Colonic mucosa (tissue), 4 donors: Measurements from ENCODE around the gene MFAP4. TPM values are rescaled to one million over a fixed set of nuclear protein-coding genes. Genes with fewer than 3 reads are reported as not detected.
A peak's percentile ranks its signal among the peaks of the same experiment; 100 is the strongest.

Experiments used
- DNase-seq: peaks from one replicate; pipeline ENCODE4 v3.0.0-alpha.2; 2020
- H3K27ac ChIP-seq: fragments of 200-600 bp; one replicate; pipeline ENCODE4 v1.8.0; 2021
- H3K27me3 ChIP-seq: fragments of 200-600 bp; one replicate; pipeline ENCODE4 v1.8.0; 2021
- H3K36me3 ChIP-seq: fragments of 200-600 bp; one replicate; pipeline ENCODE4 v1.8.0; 2021
- H3K4me1 ChIP-seq: fragments of 200-600 bp; one replicate; pipeline ENCODE4 v1.8.0; 2021; ENCODE audit warnings: mild to moderate bottlenecking
- H3K4me3 ChIP-seq: fragments of 200-600 bp; one replicate; pipeline ENCODE4 v1.8.0; 2021
- H3K9ac ChIP-seq, 2 donors: one replicate each; pipeline ENCODE4 v1.7.0; 2013; ENCODE audit warnings: control low read depth in 2 of 2, low read depth in 2 of 2, low read length in 2 of 2
- H3K9me3 ChIP-seq: fragments of 200-600 bp; one replicate; pipeline ENCODE4 v1.8.0; 2021
- intact Hi-C: fragments of 100-400 bp; cut with DNase I; formaldehyde crosslinking; loops from one replicate; pipeline ENCODE4 v1.14.1; 2022
- total RNA-seq, 2 donors: library from RNA; stranded (reverse); fragmentation: NEBNext Ultra II Directional in 1 of 2; extraction: Animal tissue kit (Norgen Biotek cat#: 25700) in 1 of 2; gene quantifications; one replicate each; pipeline ENCODE4 v1.2.1, GENCODE V29; 2021
- TF ChIP-seq, protein P1 (sequence below): fragments of 200-600 bp; IDR thresholded peaks from one replicate; pipeline ENCODE4 v1.8.0; 2022; ENCODE audit warnings: antibody characterized with exemption, mild to moderate bottlenecking
- donor health status: healthy.
- donor health status: DM: no; HTN: no; CAD: no.
- donor health status: DM: no; HTN: no; CAD: no.

The MFAP4 gene
- total RNA-seq, 2 donors from 2014 or later = 22.2 to 56.0 TPM

DNA sequence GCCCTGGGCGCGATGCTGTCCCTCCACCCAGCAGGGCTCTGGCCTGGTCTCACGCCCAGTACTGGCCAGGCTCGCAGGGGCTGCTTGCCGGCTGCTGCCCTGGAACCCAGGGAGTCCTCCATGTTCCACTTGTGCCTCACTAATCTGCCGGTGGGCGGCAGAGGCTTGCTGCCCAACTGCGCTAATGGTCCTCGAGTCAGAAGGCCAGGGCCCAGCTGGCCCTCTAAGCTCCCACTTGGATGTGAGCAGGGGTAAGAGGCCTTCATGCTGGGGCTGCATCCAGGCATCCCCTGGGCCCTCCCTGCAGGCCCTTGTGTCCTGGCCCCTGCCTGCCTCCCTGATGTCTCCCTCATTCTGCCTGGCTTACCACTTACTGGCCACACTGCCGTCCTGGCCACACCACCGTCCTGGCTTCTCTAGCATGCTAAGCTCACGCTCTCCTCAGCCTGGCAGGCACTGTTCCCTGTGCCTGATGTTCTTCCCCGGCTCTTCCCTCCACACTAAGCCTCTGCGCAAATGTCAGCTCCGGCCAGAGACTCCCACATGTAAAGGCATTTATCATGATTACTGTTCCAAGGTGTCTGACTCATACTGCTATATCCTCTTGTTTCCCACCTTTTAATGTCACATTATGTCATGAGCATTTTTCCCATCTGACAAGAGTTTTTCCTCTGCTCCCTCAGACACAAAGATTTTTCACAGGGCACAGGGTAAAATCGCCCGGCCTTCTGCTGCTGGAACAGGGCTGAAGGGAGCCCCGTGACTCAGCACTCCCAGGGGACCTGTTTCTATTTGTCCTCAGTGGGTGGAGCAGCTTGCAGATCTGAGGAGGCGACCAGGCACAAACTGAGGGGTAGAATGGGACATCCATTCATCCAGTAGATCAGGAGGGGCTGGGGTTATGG, 40.4 kb downstream of the MFAP4 start:
- H3K9me3 ChIP-seq = no peaks in the 10 kb centered on the region
- H3K4me3 ChIP-seq = no peak overlapping the region
- no peaks in the 10 kb centered on the region for H3K4me1 ChIP-seq
- no peaks in the 10 kb centered on the region for H3K36me3 ChIP-seq
- TF ChIP-seq, protein P1, sequence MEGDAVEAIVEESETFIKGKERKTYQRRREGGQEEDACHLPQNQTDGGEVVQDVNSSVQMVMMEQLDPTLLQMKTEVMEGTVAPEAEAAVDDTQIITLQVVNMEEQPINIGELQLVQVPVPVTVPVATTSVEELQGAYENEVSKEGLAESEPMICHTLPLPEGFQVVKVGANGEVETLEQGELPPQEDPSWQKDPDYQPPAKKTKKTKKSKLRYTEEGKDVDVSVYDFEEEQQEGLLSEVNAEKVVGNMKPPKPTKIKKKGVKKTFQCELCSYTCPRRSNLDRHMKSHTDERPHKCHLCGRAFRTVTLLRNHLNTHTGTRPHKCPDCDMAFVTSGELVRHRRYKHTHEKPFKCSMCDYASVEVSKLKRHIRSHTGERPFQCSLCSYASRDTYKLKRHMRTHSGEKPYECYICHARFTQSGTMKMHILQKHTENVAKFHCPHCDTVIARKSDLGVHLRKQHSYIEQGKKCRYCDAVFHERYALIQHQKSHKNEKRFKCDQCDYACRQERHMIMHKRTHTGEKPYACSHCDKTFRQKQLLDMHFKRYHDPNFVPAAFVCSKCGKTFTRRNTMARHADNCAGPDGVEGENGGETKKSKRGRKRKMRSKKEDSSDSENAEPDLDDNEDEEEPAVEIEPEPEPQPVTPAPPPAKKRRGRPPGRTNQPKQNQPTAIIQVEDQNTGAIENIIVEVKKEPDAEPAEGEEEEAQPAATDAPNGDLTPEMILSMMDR = no peak
- H3K27ac ChIP-seq = peak overlapping the region; percentile 10
- peak; percentile 48 for DNase-seq
- H3K27me3 ChIP-seq = no peaks in the 10 kb centered on the region
- H3K9ac ChIP-seq = peak overlapping the region in 1 of 2 donors; percentile 9
- intact Hi-C loops = no loop called here

DNA sequence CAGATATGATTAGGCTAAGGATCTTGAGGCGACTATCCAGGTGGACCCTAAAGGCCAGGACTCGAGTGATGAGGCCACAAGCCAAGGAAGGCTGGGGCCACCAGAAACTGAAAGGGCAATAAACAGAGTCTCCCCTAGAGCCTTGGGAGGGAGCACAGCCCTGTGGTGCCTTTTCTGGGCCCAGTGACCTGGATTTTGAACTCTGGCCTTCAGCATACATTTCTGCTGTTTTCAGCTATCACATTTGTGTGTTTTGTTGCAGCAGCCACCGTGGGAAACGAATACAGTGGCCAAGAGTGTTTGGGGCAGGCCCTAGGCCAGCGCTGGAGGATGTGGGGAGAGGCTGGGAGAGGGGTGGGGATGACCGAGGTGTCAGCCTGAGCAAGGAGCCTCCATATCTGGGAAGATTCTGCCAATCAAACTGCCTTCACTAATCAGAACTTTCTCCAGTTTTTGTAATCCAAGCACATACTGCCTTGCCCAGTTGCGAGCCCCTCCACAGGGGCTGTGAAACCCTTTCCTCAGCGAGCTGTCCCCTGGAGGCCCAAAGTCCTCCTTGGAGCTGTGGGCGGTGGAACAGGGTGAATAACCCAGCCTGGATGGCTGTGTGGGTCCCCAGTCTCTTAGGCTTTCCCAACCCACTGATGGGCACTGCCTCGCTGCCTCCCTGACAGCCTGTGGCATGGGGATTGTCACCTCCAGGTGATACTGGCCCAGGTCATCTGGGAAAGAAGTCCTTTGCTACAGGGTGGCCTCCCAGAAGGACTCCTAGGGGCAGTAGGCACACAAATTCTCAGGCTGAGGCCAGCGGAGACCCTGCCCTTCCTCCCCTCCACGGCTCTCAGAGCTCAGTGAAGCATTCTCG, 41.3 kb downstream of the MFAP4 start:
- H3K4me1 ChIP-seq = no peaks in the 10 kb centered on the region
- no peak for DNase-seq
- TF ChIP-seq, protein P1 = no peak
- H3K9me3 ChIP-seq = no peaks in the 10 kb centered on the region
- intact Hi-C loops = no loop called here
- no peaks in the 10 kb centered on the region for H3K36me3 ChIP-seq
- H3K27me3 ChIP-seq = no peaks in the 10 kb centered on the region
- no peak overlapping the region for H3K4me3 ChIP-seq
- peak overlapping the region; percentile 10 for H3K27ac ChIP-seq
- H3K9ac ChIP-seq = peak overlapping the region in 1 of 2 donors; percentile 9

DNA sequence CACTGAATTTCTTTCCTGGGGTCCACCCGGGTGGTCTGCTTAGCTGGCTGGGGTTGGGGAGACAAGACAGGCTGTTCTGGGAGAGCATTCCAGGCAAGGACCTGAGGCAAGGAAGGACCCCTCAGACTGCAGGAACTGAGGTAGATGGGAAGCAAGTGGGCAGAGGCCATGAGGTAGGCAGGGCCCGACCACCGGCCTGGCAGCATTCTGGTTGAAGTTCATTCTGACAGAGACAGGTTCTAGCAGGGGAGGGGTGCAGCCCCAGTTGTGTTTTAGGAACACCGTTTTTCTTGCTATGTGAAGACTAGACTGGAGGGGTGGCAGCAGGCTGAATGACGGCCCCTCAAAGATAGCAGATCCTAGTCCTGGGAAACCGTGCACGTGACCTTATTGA, 41.9 kb downstream of the MFAP4 start:
- H3K9me3 ChIP-seq = no peaks in the 10 kb centered on the region
- no peak overlapping the region for H3K9ac ChIP-seq
- no peak overlapping the region for H3K4me3 ChIP-seq
- no peaks in the 10 kb centered on the region for H3K36me3 ChIP-seq
- DNase-seq = no peak
- H3K4me1 ChIP-seq = no peaks in the 10 kb centered on the region
- no peak overlapping the region for H3K27ac ChIP-seq
- intact Hi-C loops = no loop called here
- TF ChIP-seq, protein P1 = no peak
- H3K27me3 ChIP-seq = no peaks in the 10 kb centered on the region

DNA sequence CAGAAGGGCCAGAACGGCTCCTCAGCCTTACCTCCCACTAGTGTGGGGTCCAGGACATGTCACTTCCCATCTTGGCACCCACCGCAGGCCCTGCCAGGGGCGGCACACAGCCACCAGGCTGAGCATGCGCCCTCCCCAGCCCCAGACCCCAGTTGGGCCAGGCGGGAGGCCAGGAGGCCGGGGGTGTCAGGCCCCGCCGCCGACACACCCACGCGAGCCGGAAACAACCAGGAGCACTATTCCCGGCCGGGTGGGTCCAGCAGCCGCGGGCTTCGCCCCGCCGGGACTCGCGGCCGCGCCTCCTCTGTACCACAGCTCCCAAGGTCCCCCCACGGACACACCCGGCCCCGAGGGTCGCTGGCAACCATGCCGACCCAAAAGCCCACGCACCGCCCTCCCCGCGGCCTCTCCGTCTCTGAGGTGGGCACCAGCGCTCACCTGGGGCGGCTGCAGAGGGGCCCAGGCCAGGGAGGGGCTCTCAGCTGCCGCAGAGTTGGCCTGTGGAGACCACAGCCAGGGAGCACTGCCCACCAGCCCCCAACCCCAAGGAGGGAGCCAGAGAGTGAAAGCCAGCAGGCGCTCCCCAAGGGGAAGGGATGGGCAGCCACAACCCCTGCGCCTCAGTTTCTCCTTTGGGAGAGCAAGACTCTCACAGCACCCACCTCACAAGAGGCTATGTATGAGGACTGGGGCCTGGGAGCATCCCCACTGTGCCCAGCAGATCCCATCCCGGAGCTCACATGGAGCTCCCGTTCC, 42.5 kb downstream of the MFAP4 start:
- H3K4me3 ChIP-seq = no peak overlapping the region
- H3K9ac ChIP-seq = no peak overlapping the region
- no peak overlapping the region for H3K27ac ChIP-seq
- H3K4me1 ChIP-seq = no peaks in the 10 kb centered on the region
- TF ChIP-seq, protein P1 = no peak
- H3K27me3 ChIP-seq = no peaks in the 10 kb centered on the region
- no peaks in the 10 kb centered on the region for H3K9me3 ChIP-seq
- no peaks in the 10 kb centered on the region for H3K36me3 ChIP-seq
- intact Hi-C loops = no loop called here
- DNase-seq = no peak

DNA sequence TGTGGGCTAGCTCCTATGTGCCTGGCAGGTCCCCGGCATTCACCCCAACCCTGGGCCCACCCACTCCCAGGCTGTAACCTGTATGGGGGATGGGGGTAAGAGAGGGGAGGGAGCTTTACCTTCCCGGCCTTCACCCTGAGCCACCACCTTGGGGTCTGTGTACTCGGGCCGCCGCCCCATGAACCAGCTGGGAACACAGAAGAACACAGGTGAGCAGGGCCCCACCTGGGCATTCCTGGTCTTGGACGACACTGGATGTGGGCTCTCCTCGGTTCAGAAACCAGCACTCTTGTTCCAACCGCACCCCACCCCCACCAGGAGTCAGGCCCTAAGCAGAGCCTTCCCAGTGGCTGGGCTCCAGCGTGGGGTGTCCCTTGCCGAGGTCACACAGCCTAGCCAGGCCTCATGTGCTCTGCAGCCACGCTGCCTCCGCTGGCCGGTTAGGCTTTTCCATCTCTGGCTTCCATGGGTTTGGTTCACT, 43.3 kb downstream of the MFAP4 start:
- Histone ChIP-seq H3K9ac (no peak overlapping the region), H3K9me3 (no peaks in the 10 kb centered on the region), H3K27me3 (no peaks in the 10 kb centered on the region), H3K4me3 (no peak overlapping the region), H3K36me3 (no peaks in the 10 kb centered on the region), H3K27ac (no peak overlapping the region), H3K4me1 (no peaks in the 10 kb centered on the region)
- TF ChIP-seq, protein P1 = no peak
- intact Hi-C loops = no loop called here
- no peak for DNase-seq
